Heart right ventricle (tissue), 16 donors: ENCODE measurements around the gene FFAR4. TPM values are rescaled to one million over a fixed set of nuclear protein-coding genes. Genes with fewer than 3 reads are reported as not detected.

Source experiments
- ATAC-seq, 8 donors: fragments of 200-7000 bp; cut with Tn5 transposase; one replicate each; pipeline ENCODE4 v1.9.1; 2020; ENCODE audit warnings: mild to moderate bottlenecking in 8 of 8, moderate library complexity in 8 of 8, moderate number of reproducible peaks in 1 of 8
- DNase-seq, 2 donors: peaks; one replicate each; pipeline ENCODE4 v3.0.0-alpha.2; 2020
- H3K27ac ChIP-seq, 10 donors: fragments of 200-600 bp; sonication (generic) in 2 of 10; one replicate each; pipeline versions ENCODE4 v1.5.0 to v1.8.0; 2020 to 2022; ENCODE audit warnings: mild to moderate bottlenecking in 3 of 10
- H3K27me3 ChIP-seq, 7 donors: fragments of 200-600 bp; one replicate each; pipeline ENCODE4 v1.8.0; 2021 to 2022; ENCODE audit warnings: mild to moderate bottlenecking in 2 of 7
- H3K36me3 ChIP-seq, 9 donors: fragments of 200-600 bp; sonication (generic) in 1 of 9; one replicate each; pipeline versions ENCODE4 v1.5.0 to v1.8.0; 2020 to 2022; ENCODE audit warnings: mild to moderate bottlenecking in 2 of 9
- H3K4me1 ChIP-seq, 9 donors: fragments of 200-600 bp; sonication (generic) in 1 of 9; one replicate each; pipeline versions ENCODE4 v1.5.0 to v1.8.0; 2020 to 2022; ENCODE audit warnings: mild to moderate bottlenecking in 4 of 9
- H3K4me3 ChIP-seq, 10 donors: fragments of 200-600 bp; sonication (generic) in 2 of 10; one replicate each; pipeline versions ENCODE4 v1.5.0 to v1.8.0; 2020 to 2022; ENCODE audit warnings: mild to moderate bottlenecking in 7 of 10, moderate library complexity in 2 of 10
- H3K9me3 ChIP-seq, 11 donors: fragments of 200-600 bp in 10 of 11; sonication (generic) in 2 of 11; one replicate each; pipeline versions ENCODE4 v1.5.0 to v1.8.0; 2013 to 2022; ENCODE audit warnings: mild to moderate bottlenecking in 2 of 11, control low read depth in 1 of 11, moderate library complexity in 1 of 11
- WGBS, 2 donors: extraction: QIAGEN DNeasy Blood & Tissue Kit; methylation state at CpG; one replicate each; pipeline ENCODE4 v1.1.7; 2013; ENCODE audit warnings: inconsistent platforms in 1 of 2; 5-methylcytosine and 5-hydroxymethylcytosine counted together
- intact Hi-C, 10 donors: fragments of 100-400 bp; cut with DNase I; formaldehyde crosslinking; loops; one replicate each; pipeline versions ENCODE4 v1.11.1 to v1.14.2; 2022
- polyA plus RNA-seq, 2 donors: library from polyadenylated mRNA; stranded (reverse); fragments of 200-250 nt; gene quantifications; one replicate each; pipeline ENCODE4 v1.2.3, GENCODE V29; 2013
- total RNA-seq, 10 donors: library from RNA; stranded (reverse); fragmentation: NEBNext Ultra II Directional in 3 of 10; extraction: Animal tissue kit (Norgen Biotek cat#: 25700) in 3 of 10; gene quantifications; one replicate each; pipeline versions ENCODE4 v1.2.1 to v1.2.4, GENCODE V29; 2021 to 2023
- TF ChIP-seq, protein P1 (sequence below), 9 donors: fragments of 200-600 bp; sonication (generic) in 2 of 9; IDR thresholded peaks; one replicate each; pipeline versions ENCODE4 v1.5.0 to v1.8.0; 2021 to 2022; ENCODE audit warnings: antibody characterized with exemption in 9 of 9, mild to moderate bottlenecking in 5 of 9, moderate library complexity in 1 of 9
- donor health status: Arrhythmogenic right ventricular cardiomyopathy.
- donor health status: ischemic (EF 13 %, LVEDD 7.1; RV severe dilation, severe dysfunction).
- donor health status: healthy with polysubstance abuse.
- donor health status: DM: no; HTN: yes; CAD: no.
- donor health status: DM: no; HTN: no; CAD: no.
- donor health status: ischemic (EF 25% LVEDD 6.9; RV normal size, moderate dysfunction).
- donor health status: ischemic (EF 25% LVEDD 5.7; RV mildly dilated, moderate dysfunction).
- donor health status: healthy.
- donor health status: DM: yes; HTN: yes; CAD: no.
- donor health status: Ischemic cardiomyopathy.
- donor health status: ischemic (EF 35%, LVEDD 5.7; RV mildly dilated, moderate dysfunction).
- donor health status: nonischemic (EF 11% LVEDD 7.7; RV severe dilation, severe dysfunction).
- donor health status: DM: yes; HTN: yes; CAD: no.
- donor health status: PGD.
- donor health status: ischemic (EF 29% LVEDD 5.4; RV normal size, mild dysfunction).
- donor health status: nonischemic (EF 23%, LVEDD 6.1; RV moderate dilation, normal function).

Gene FFAR4
- total and polyA plus RNA-seq, 12 donors = 0.07 to 0.37 (median 0.12) TPM; not detected in 6

DNA sequence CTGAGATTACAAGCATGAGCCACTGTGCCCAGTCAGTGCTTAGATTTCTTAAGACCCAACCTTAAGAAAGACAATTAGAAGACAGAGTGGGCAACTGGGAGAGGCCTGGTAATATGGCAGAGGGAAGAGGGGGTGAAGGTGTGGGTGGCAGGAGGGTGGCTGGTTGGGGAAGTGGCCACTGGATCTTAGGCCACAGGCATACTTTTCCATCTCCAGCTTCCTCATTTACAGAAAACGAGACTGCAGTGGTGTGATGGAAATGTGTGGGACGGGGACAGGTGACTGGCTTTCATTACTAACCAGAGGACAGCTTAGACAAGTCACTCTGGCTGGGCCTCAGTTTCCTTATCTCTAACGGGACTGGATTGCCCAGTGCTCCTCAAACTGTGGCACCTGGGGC, 1.0 kb upstream of the FFAR4 start:
- Histone ChIP-seq H3K9me3 (no peaks in the 10 kb centered on the region), H3K4me3 (no peak overlapping the region), H3K36me3 (no peaks in the 10 kb centered on the region), H3K27ac (no peak overlapping the region), H3K4me1 (peaks cover 0 to 19% (median 6%) of the 10 kb centered on the region in 9 donors), H3K27me3 (peaks cover 12 to 74% (median 55%) of the 10 kb centered on the region in 7 donors)
- no peak for ATAC-seq
- intact Hi-C loops = no loop called here
- no peak for DNase-seq
- WGBS, 2 donors = 59 to 60% methylated on average over 3 of the region's 3 CpGs
- TF ChIP-seq, protein P1, sequence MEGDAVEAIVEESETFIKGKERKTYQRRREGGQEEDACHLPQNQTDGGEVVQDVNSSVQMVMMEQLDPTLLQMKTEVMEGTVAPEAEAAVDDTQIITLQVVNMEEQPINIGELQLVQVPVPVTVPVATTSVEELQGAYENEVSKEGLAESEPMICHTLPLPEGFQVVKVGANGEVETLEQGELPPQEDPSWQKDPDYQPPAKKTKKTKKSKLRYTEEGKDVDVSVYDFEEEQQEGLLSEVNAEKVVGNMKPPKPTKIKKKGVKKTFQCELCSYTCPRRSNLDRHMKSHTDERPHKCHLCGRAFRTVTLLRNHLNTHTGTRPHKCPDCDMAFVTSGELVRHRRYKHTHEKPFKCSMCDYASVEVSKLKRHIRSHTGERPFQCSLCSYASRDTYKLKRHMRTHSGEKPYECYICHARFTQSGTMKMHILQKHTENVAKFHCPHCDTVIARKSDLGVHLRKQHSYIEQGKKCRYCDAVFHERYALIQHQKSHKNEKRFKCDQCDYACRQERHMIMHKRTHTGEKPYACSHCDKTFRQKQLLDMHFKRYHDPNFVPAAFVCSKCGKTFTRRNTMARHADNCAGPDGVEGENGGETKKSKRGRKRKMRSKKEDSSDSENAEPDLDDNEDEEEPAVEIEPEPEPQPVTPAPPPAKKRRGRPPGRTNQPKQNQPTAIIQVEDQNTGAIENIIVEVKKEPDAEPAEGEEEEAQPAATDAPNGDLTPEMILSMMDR (IDR thresholded peaks at IDR 0.05) = no peak

GRCh38 chr10:93567277-93568104, 1.0 kb downstream of the FFAR4 start:
- peaks cover 12 to 83% (median 62%) of the 10 kb centered on the region in 7 donors for H3K27me3 ChIP-seq
- DNase-seq (no peak), ATAC-seq (no peak)
- WGBS, 2 donors = 10 to 11% methylated on average over 33 of the region's 33 CpGs
- no peak overlapping the region for H3K27ac ChIP-seq
- no peaks in the 10 kb centered on the region for H3K36me3 ChIP-seq
- intact Hi-C loops = no loop called here
- TF ChIP-seq, protein P1 (IDR thresholded peaks at IDR 0.05) = no peak
- H3K9me3 ChIP-seq = no peaks in the 10 kb centered on the region
- H3K4me1 ChIP-seq = peaks cover 0 to 21% (median 6%) of the 10 kb centered on the region in 9 donors
- peak overlapping the region in 8 of 10 donors; percentile 18 to 43 (median 34) for H3K4me3 ChIP-seq

- TF ChIP-seq, protein P1 (IDR thresholded peaks at IDR 0.05) = no peak
- Histone ChIP-seq H3K27me3 (peaks cover 12 to 85% (median 62%) of the 10 kb centered on the region in 7 donors), H3K36me3 (no peaks in the 10 kb centered on the region), H3K4me1 (peaks cover 0 to 26% (median 6%) of the 10 kb centered on the region in 9 donors), H3K9me3 (no peaks in the 10 kb centered on the region), H3K27ac (no peak overlapping the region), H3K4me3 (peak overlapping the region in 5 of 10 donors; percentile 1 to 43 (median 26))
- intact Hi-C loops = no loop called here
- DNase-seq = peak in 1 of 2 donors; percentile 17
- no peak for ATAC-seq
- WGBS, 2 donors = 4 to 5% methylated on average over 21 of the region's 21 CpGs
These were observed 1.6 kb downstream of the FFAR4 start for GRCh38 chr10:93568105-93568390.

- DNase-seq (no peak), ATAC-seq (no peak)
- WGBS, 2 donors = 39 to 41% methylated on average over 3 of the region's 3 CpGs
- no peak overlapping the region for H3K27ac ChIP-seq
- H3K9me3 ChIP-seq = no peaks in the 10 kb centered on the region
- H3K4me3 ChIP-seq = no peak overlapping the region
- TF ChIP-seq, protein P1 (IDR thresholded peaks at IDR 0.05) = no peak
- H3K27me3 ChIP-seq = peaks cover 12 to 67% (median 53%) of the 10 kb centered on the region in 7 donors
- intact Hi-C loops = no loop called here
- H3K4me1 ChIP-seq = peaks cover 0 to 37% (median 6%) of the 10 kb centered on the region in 9 donors
- no peaks in the 10 kb centered on the region for H3K36me3 ChIP-seq
These were observed 3.9 kb downstream of the FFAR4 start for GRCh38 chr10:93570383-93570782.
